ENCODE data around the gene PPIL6.

Gene PPIL6

GRCh38 chr6:109456710-109457561 lies 16.5 kb upstream of the PPIL6 start:
- no peak for TF ChIP-seq REST (IDR thresholded peaks at IDR 0.05; ENCODE audit: low read depth)
- no peak for TF ChIP-seq FOXM1 (IDR thresholded peaks at IDR 0.05; ENCODE audit: borderline replicate concordance, low read depth)
- no peak for TF ChIP-seq TEAD4 (IDR thresholded peaks at IDR 0.05)
- no peak for TF ChIP-seq CEBPB (IDR thresholded peaks at IDR 0.05)
- no peak for TF ChIP-seq USF1 (IDR thresholded peaks at IDR 0.05)
- TF ChIP-seq EGR1 (IDR thresholded peaks at IDR 0.05) = no peak

GRCh38 chr6:109456111-109456583 lies 15.7 kb upstream of the PPIL6 start:
- TF ChIP-seq ZBTB7A (IDR thresholded peaks at IDR 0.05; ENCODE audit: low read depth) (no peak), EP300 (IDR thresholded peaks at IDR 0.05; ENCODE audit: borderline replicate concordance) (no peak), TCF12 (IDR thresholded peaks at IDR 0.05; ENCODE audit: low read depth) (no peak), REST (IDR thresholded peaks at IDR 0.05; ENCODE audit: low read depth) (no peak), FOXM1 (IDR thresholded peaks at IDR 0.05; ENCODE audit: borderline replicate concordance, low read depth) (no peak), YY1 (IDR thresholded peaks at IDR 0.05; ENCODE audit: low read depth) (no peak), CEBPB (IDR thresholded peaks at IDR 0.05) (no peak), TAF1 (IDR thresholded peaks at IDR 0.05; ENCODE audit: low read depth) (no peak), NFIC (IDR thresholded peaks at IDR 0.05) (no peak), MAX (IDR thresholded peaks at IDR 0.05) (no peak), USF1 (IDR thresholded peaks at IDR 0.05) (no peak), CREB1 (IDR thresholded peaks at IDR 0.05; ENCODE audit: low read depth) (no peak), RAD21 (IDR thresholded peaks at IDR 0.05; ENCODE audit: low read depth) (no peak), EGR1 (IDR thresholded peaks at IDR 0.05) (no peak), TEAD4 (IDR thresholded peaks at IDR 0.05) (no peak)

GRCh38 chr6:109455437-109456110 lies 15.1 kb upstream of the PPIL6 start, which contains the start of gene MICAL1:
MICAL1 (minus strand) TSS chr6:109455772; CDS start chr6:109454196, 1,576 bp downstream.
- TF ChIP-seq CREB1 (IDR thresholded peaks at IDR 0.05; ENCODE audit: low read depth) (no peak), REST (IDR thresholded peaks at IDR 0.05; ENCODE audit: low read depth) (no peak), FOXM1 (IDR thresholded peaks at IDR 0.05; ENCODE audit: borderline replicate concordance, low read depth) (no peak), ZBTB7A (IDR thresholded peaks at IDR 0.05; ENCODE audit: low read depth) (peak; percentile 6; the same call in 1 of the 2 replicates), EP300 (IDR thresholded peaks at IDR 0.05; ENCODE audit: borderline replicate concordance) (no peak), MAX (IDR thresholded peaks at IDR 0.05) (0 out of 2 replicates have a peak, but pooled peaks have one; percentile 14), TEAD4 (IDR thresholded peaks at IDR 0.05) (no peak), EGR1 (IDR thresholded peaks at IDR 0.05) (no peak), USF1 (IDR thresholded peaks at IDR 0.05) (no peak), TCF12 (IDR thresholded peaks at IDR 0.05; ENCODE audit: low read depth) (no peak), YY1 (IDR thresholded peaks at IDR 0.05; ENCODE audit: low read depth) (no peak), RAD21 (IDR thresholded peaks at IDR 0.05; ENCODE audit: low read depth) (no peak), CEBPB (IDR thresholded peaks at IDR 0.05) (no peak)

Data from Ishikawa (cell line).